CD8-positive, alpha-beta memory T cell (primary cell): ENCODE results near the gene RADX. TPM values are rescaled to one million over a fixed set of nuclear protein-coding genes. Genes with fewer than 3 reads are reported as not detected.
A peak's percentile ranks its signal among the peaks of the same experiment; 100 is the strongest.

ENCODE experiments used
- CTCF ChIA-PET: fragments of 350-600 bp; sonication (Branson Sonifier 250); formaldehyde crosslinking; loops from one replicate; lab custom pipeline; 2021; ENCODE audit warnings: antibody characterized with exemption; lab: Charles Lee
- POLR2A ChIA-PET: fragments of 350-600 bp; sonication (Branson Sonifier 250); formaldehyde crosslinking; loops from one replicate; lab custom pipeline; 2021; ENCODE audit warnings: antibody characterized with exemption; lab: Charles Lee
- DNase-seq, 5 donors: peaks; one replicate each; pipeline versions ENCODE4 v3.0.0 to v3.0.0-alpha.2; 2020 to 2022; ENCODE audit warnings: mixed read lengths in 1 of 5
- H3K27ac ChIP-seq: one replicate; pipeline ENCODE4 v1.7.0; 2013; ENCODE audit warnings: low read depth, mild to moderate bottlenecking, low read length, moderate library complexity
- H3K27me3 ChIP-seq: 2 replicates; pipeline ENCODE4 v1.7.0; 2013; ENCODE audit warnings: low read length, mild to moderate bottlenecking; ENCODE audit not compliant: insufficient read depth, poor library complexity, severe bottlenecking
- H3K36me3 ChIP-seq: 2 replicates; pipeline ENCODE4 v1.7.0; 2013; ENCODE audit warnings: mild to moderate bottlenecking, low read length, moderate library complexity; ENCODE audit not compliant: insufficient read depth
- H3K4me1 ChIP-seq: 2 replicates; pipeline ENCODE4 v1.7.0; 2013; ENCODE audit warnings: mild to moderate bottlenecking, low read length, moderate library complexity; ENCODE audit not compliant: insufficient read depth
- H3K4me3 ChIP-seq: 2 replicates; pipeline ENCODE4 v1.7.0; 2013; ENCODE audit warnings: mild to moderate bottlenecking, low read length
- H3K9me3 ChIP-seq: 2 replicates; pipeline ENCODE4 v1.7.0; 2013; ENCODE audit warnings: mild to moderate bottlenecking, low read length
- H3K27ac Mint-ChIP-seq, 8 donors: one replicate each; pipeline ENCODE4 v1.8.0; 2020 to 2021; ENCODE audit warnings: mixed read lengths in 8 of 8, mild to moderate bottlenecking in 6 of 8, inconsistent platforms in 3 of 8, moderate library complexity in 3 of 8
- H3K27me3 Mint-ChIP-seq, 2 donors: one replicate each; pipeline ENCODE4 v1.8.0; 2020 to 2021; ENCODE audit warnings: mixed read lengths in 2 of 2, mild to moderate bottlenecking in 1 of 2, moderate library complexity in 1 of 2
- H3K36me3 Mint-ChIP-seq, 3 donors: one replicate each; pipeline ENCODE4 v1.8.0; 2020 to 2021; ENCODE audit warnings: mixed read lengths in 3 of 3, inconsistent platforms in 1 of 3, mild to moderate bottlenecking in 1 of 3
- H3K4me1 Mint-ChIP-seq, 3 donors: one replicate each; pipeline ENCODE4 v1.8.0; 2020 to 2021; ENCODE audit warnings: mixed read lengths in 3 of 3, inconsistent platforms in 1 of 3, mild to moderate bottlenecking in 1 of 3
- H3K4me3 Mint-ChIP-seq, 7 donors: one replicate each; pipeline ENCODE4 v1.8.0; 2020 to 2021; ENCODE audit warnings: mixed read lengths in 7 of 7, mild to moderate bottlenecking in 6 of 7, moderate library complexity in 4 of 7, inconsistent platforms in 2 of 7
- H3K9me3 Mint-ChIP-seq, 5 donors: one replicate each; pipeline ENCODE4 v1.8.0; 2020 to 2022; ENCODE audit warnings: mixed read lengths in 5 of 5, mild to moderate bottlenecking in 3 of 5, moderate library complexity in 2 of 5, inconsistent platforms in 1 of 5
- polyA plus RNA-seq: library from polyadenylated mRNA; unstranded; fragments of 300-500 nt; fragmentation: Illumina TruSeq; gene quantifications from one replicate; pipeline ENCODE4 v1.2.3, GENCODE V29; 2021
- total RNA-seq, 2 experiments: library from RNA; stranded (reverse); gene quantifications; one replicate each; pipeline ENCODE4 v1.2.3, GENCODE V29; 2021

Gene RADX
- total and polyA plus RNA-seq, 3 experiments from 2014 or later: 2.4 to 6.8 (median 6.7) TPM

GRCh38 chrX:106716004-106716403 lies 104.2 kb downstream of the RADX start:
- Histone ChIP-seq H3K36me3 (no peaks in the 10 kb centered on the region), H3K27me3 (no peaks in the 10 kb centered on the region), H3K9me3 (no peaks in the 10 kb centered on the region), H3K27ac (no peak overlapping the region), H3K4me1 (no peaks in the 10 kb centered on the region), H3K4me3 (no peak overlapping the region)
- CTCF ChIA-PET: no interaction called here
- H3K4me1 Mint-ChIP-seq: no peaks in the 10 kb centered on the region
- no peak overlapping the region for H3K4me3 Mint-ChIP-seq
- peaks cover 0 to 1% (median 0%) of the 10 kb centered on the region in 5 donors for H3K9me3 Mint-ChIP-seq
- no peak overlapping the region for H3K27ac Mint-ChIP-seq
- no peaks in the 10 kb centered on the region for H3K36me3 Mint-ChIP-seq
- H3K27me3 Mint-ChIP-seq: peaks cover 3 to 5% of the 10 kb centered on the region in 2 donors
- POLR2A ChIA-PET: no interaction called here
- DNase-seq: no peak

- CTCF ChIA-PET: no interaction called here
- Mint-ChIP-seq H3K9me3 (peaks cover 0 to 1% (median 0%) of the 10 kb centered on the region in 5 donors), H3K4me1 (no peaks in the 10 kb centered on the region), H3K4me3 (no peak overlapping the region), H3K27me3 (peaks cover 4 to 5% of the 10 kb centered on the region in 2 donors), H3K36me3 (no peaks in the 10 kb centered on the region), H3K27ac (no peak overlapping the region)
- H3K9me3 ChIP-seq: no peaks in the 10 kb centered on the region
- no peaks in the 10 kb centered on the region for H3K36me3 ChIP-seq
- DNase-seq: no peak
- no peaks in the 10 kb centered on the region for H3K27me3 ChIP-seq
- no peaks in the 10 kb centered on the region for H3K4me1 ChIP-seq
- no peak overlapping the region for H3K27ac ChIP-seq
- no peak overlapping the region for H3K4me3 ChIP-seq
- POLR2A ChIA-PET: no interaction called here
Observed at GRCh38 chrX:106716463-106716862, 104.7 kb downstream of the RADX start.

GRCh38 chrX:106718709-106719108 lies 106.9 kb downstream of the RADX start:
- H3K4me1 Mint-ChIP-seq: no peaks in the 10 kb centered on the region
- ChIA-PET POLR2A (no interaction called here), CTCF (no interaction called here)
- no peaks in the 10 kb centered on the region for H3K27me3 ChIP-seq
- H3K4me3 ChIP-seq: no peak overlapping the region
- no peaks in the 10 kb centered on the region for H3K9me3 ChIP-seq
- peaks cover 5 to 7% of the 10 kb centered on the region in 2 donors for H3K27me3 Mint-ChIP-seq
- no peak overlapping the region for H3K27ac Mint-ChIP-seq
- H3K4me3 Mint-ChIP-seq: no peak overlapping the region
- H3K36me3 ChIP-seq: no peaks in the 10 kb centered on the region
- DNase-seq: no peak
- peaks cover 0 to 1% (median 0%) of the 10 kb centered on the region in 5 donors for H3K9me3 Mint-ChIP-seq
- no peak overlapping the region for H3K27ac ChIP-seq
- no peaks in the 10 kb centered on the region for H3K36me3 Mint-ChIP-seq
- no peaks in the 10 kb centered on the region for H3K4me1 ChIP-seq

GRCh38 chrX:106725931-106726330 lies 114.2 kb downstream of the RADX start:
- POLR2A ChIA-PET: no interaction called here
- Mint-ChIP-seq H3K36me3 (no peaks in the 10 kb centered on the region), H3K4me3 (peak overlapping the region; percentile 7 to 80 (median 47)), H3K27ac (no peak overlapping the region), H3K27me3 (peaks cover 20 to 40% of the 10 kb centered on the region in 2 donors), H3K9me3 (no peaks in the 10 kb centered on the region), H3K4me1 (peaks cover 0 to 14% (median 2%) of the 10 kb centered on the region in 3 donors)
- Histone ChIP-seq H3K9me3 (no peaks in the 10 kb centered on the region), H3K36me3 (no peaks in the 10 kb centered on the region), H3K27ac (no peak overlapping the region), H3K4me3 (no peak overlapping the region), H3K27me3 (peaks cover 3% of the 10 kb centered on the region), H3K4me1 (no peaks in the 10 kb centered on the region)
- no peak for DNase-seq
- CTCF ChIA-PET: no interaction called here

- POLR2A ChIA-PET: no interaction called here
- Histone ChIP-seq H3K4me3 (no peak within 1 kb of the TSS), H3K27ac (no peak within 1 kb of the TSS), H3K4me1 (no peaks in the 10 kb centered on the region), H3K27me3 (peaks cover 3% of the 10 kb centered on the region), H3K9me3 (no peaks in the 10 kb centered on the region), H3K36me3 (no peaks in the 10 kb centered on the region)
- DNase-seq: no peak
- Mint-ChIP-seq H3K36me3 (no peaks in the 10 kb centered on the region), H3K27ac (no peak within 1 kb of the TSS), H3K4me1 (peaks cover 0 to 14% (median 2%) of the 10 kb centered on the region in 3 donors), H3K27me3 (peaks cover 20 to 38% of the 10 kb centered on the region in 2 donors), H3K9me3 (no peaks in the 10 kb centered on the region), H3K4me3 (peak within 1 kb of the TSS; percentile 7 to 80 (median 47))
- CTCF ChIA-PET: no interaction called here
Observed at GRCh38 chrX:106726485-106727437, 115.0 kb downstream of the RADX start, which contains the start of gene RNF128. Gene RNF128, plus strand, starts transcription at chrX:106726701. Its CDS starts 213 bp downstream, at chrX:106726914.

- H3K4me1 Mint-ChIP-seq: peaks cover 0 to 14% (median 2%) of the 10 kb centered on the region in 3 donors
- H3K4me3 Mint-ChIP-seq: no peak overlapping the region
- CTCF ChIA-PET: no interaction called here
Observed at GRCh38 chrX:106728337-106728736, 116.6 kb downstream of the RADX start.

More at GRCh38 chrX:106728337-106728736, 116.6 kb downstream of the RADX start:
- no peak overlapping the region for H3K4me3 ChIP-seq
- DNase-seq: no peak
- H3K36me3 ChIP-seq: no peaks in the 10 kb centered on the region
- peaks cover 3% of the 10 kb centered on the region for H3K27me3 ChIP-seq
- Mint-ChIP-seq H3K27me3 (peaks cover 20 to 38% of the 10 kb centered on the region in 2 donors), H3K27ac (no peak overlapping the region), H3K9me3 (no peaks in the 10 kb centered on the region), H3K36me3 (no peaks in the 10 kb centered on the region)
- POLR2A ChIA-PET: no interaction called here
- H3K9me3 ChIP-seq: no peaks in the 10 kb centered on the region
- H3K4me1 ChIP-seq: no peaks in the 10 kb centered on the region
- no peak overlapping the region for H3K27ac ChIP-seq

Other genes with a start within 250 kb of the RADX start
- gene RNF128, start 114.7 kb downstream of the RADX start, total RNA-seq: not detected
- not detected for gene RNF128, start 114.7 kb downstream of the RADX start, polyA plus RNA-seq
- gene TBC1D8B, start 190.7 kb downstream of the RADX start, total RNA-seq: 1 to 10 TPM; 1.1 to 1.5 TPM
- gene TBC1D8B, start 190.7 kb downstream of the RADX start, polyA plus RNA-seq: 0.48 TPM